Measurements from ENCODE around the gene RTN1.

The RTN1 gene

GRCh38 chr14:59755409-59756135 is 115.0 kb downstream of the RTN1 start:
- H3K27ac ChIP-seq, result no peak overlapping the region
- H3K9me3 ChIP-seq (ENCODE audit: control insufficient read depth, low read length), result no peaks in the 10 kb centered on the region
- no peak overlapping the region for H2AFZ ChIP-seq
- no peak overlapping the region for H3K9ac ChIP-seq
- H3K4me3 ChIP-seq (ENCODE audit: low read depth, low read length), result no peak overlapping the region
- TF ChIP-seq, protein P1, sequence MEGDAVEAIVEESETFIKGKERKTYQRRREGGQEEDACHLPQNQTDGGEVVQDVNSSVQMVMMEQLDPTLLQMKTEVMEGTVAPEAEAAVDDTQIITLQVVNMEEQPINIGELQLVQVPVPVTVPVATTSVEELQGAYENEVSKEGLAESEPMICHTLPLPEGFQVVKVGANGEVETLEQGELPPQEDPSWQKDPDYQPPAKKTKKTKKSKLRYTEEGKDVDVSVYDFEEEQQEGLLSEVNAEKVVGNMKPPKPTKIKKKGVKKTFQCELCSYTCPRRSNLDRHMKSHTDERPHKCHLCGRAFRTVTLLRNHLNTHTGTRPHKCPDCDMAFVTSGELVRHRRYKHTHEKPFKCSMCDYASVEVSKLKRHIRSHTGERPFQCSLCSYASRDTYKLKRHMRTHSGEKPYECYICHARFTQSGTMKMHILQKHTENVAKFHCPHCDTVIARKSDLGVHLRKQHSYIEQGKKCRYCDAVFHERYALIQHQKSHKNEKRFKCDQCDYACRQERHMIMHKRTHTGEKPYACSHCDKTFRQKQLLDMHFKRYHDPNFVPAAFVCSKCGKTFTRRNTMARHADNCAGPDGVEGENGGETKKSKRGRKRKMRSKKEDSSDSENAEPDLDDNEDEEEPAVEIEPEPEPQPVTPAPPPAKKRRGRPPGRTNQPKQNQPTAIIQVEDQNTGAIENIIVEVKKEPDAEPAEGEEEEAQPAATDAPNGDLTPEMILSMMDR (IDR thresholded peaks at IDR 0.05), result no peak
- no peak overlapping the region for H3K4me2 ChIP-seq (ENCODE audit: low read length)
- H3K79me2 ChIP-seq, result no peaks in the 10 kb centered on the region
- H3K36me3 ChIP-seq (ENCODE audit: control insufficient read depth, insufficient read depth, low read length), result no peaks in the 10 kb centered on the region
- H3K4me1 ChIP-seq, result no peaks in the 10 kb centered on the region
- no peaks in the 10 kb centered on the region for H3K27me3 ChIP-seq (ENCODE audit: control insufficient read depth, insufficient read depth, low read length)

DNA sequence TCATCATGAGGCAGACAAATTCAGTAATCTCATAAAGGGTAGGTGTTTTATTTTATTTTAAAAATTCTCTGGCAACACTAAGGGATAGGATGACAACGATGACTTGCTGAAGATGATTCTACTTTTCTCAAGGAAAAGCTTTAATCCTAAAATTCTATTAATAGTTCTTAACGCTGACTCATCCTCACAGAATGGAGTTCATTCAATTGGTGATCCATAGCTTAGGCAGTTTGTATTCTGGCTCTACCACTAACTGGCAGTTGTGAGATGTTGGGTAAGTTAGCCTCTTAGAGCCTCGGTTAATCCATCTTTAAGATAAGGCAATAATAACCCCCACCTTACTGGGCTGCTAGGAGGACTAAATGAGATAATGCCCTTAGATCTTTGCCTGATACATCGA is 116.3 kb downstream of the RTN1 start:
- Histone ChIP-seq H3K4me1 (no peaks in the 10 kb centered on the region), H3K9me3 (ENCODE audit: control insufficient read depth, low read length) (no peaks in the 10 kb centered on the region), H3K36me3 (ENCODE audit: control insufficient read depth, insufficient read depth, low read length) (no peaks in the 10 kb centered on the region), H2AFZ (no peak overlapping the region), H3K79me2 (no peaks in the 10 kb centered on the region), H3K4me3 (ENCODE audit: low read depth, low read length) (no peak overlapping the region), H3K27ac (no peak overlapping the region), H3K9ac (no peak overlapping the region), H3K27me3 (ENCODE audit: control insufficient read depth, insufficient read depth, low read length) (no peaks in the 10 kb centered on the region), H3K4me2 (ENCODE audit: low read length) (no peak overlapping the region)
- TF ChIP-seq, protein P1 (IDR thresholded peaks at IDR 0.05), result no peak

DNA sequence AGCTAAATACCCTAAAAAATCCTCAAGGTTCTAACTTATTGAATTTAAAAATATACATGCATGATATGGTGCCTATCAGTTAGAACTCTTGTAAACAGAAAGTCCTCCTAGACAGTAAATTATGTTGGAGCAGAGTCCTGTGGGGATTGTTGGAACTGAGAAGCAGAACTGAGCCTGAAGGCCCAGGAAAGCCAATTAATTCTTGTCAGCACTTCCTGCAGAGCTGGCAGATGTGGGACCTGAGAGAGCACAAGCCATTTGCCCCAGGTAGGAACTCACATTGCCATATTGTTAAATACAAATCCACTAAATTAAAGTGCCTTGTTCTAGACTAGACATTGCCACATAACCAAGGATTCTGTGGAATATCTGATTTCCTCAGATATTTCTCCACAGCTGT is 117.1 kb downstream of the RTN1 start:
- Histone ChIP-seq H3K9ac (no peak overlapping the region), H3K4me3 (ENCODE audit: low read depth, low read length) (no peak overlapping the region), H3K79me2 (no peaks in the 10 kb centered on the region), H3K4me2 (ENCODE audit: low read length) (no peak overlapping the region), H2AFZ (no peak overlapping the region), H3K36me3 (ENCODE audit: control insufficient read depth, insufficient read depth, low read length) (no peaks in the 10 kb centered on the region), H3K9me3 (ENCODE audit: control insufficient read depth, low read length) (no peaks in the 10 kb centered on the region), H3K4me1 (no peaks in the 10 kb centered on the region), H3K27ac (no peak overlapping the region), H3K27me3 (ENCODE audit: control insufficient read depth, insufficient read depth, low read length) (no peaks in the 10 kb centered on the region)
- TF ChIP-seq, protein P1 (IDR thresholded peaks at IDR 0.05), result no peak

DNA sequence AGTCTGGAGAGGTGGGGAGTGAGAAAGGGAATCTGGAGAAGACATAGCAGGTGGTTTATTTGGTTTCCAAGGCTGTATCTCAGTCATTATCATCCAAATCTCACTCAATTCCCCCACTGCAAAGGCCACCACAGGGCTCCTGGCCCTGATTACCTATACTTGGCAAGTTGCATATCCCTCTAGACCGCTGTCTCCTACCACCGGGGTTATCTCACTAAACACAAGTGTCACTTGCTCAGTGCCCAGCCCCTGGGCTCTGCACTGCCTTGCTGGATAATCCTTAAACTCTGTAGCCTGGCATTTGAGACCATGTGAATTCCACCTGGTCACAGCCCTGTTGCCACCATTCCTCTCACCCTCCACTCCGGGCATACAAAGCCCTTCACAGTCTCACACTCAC is 119.0 kb downstream of the RTN1 start:
- Histone ChIP-seq H3K27ac (no peak overlapping the region), H3K27me3 (ENCODE audit: control insufficient read depth, insufficient read depth, low read length) (no peaks in the 10 kb centered on the region), H3K4me2 (ENCODE audit: low read length) (no peak overlapping the region), H3K36me3 (ENCODE audit: control insufficient read depth, insufficient read depth, low read length) (no peaks in the 10 kb centered on the region), H3K9ac (no peak overlapping the region), H2AFZ (no peak overlapping the region), H3K4me1 (no peaks in the 10 kb centered on the region), H3K79me2 (no peaks in the 10 kb centered on the region), H3K9me3 (ENCODE audit: control insufficient read depth, low read length) (no peaks in the 10 kb centered on the region), H3K4me3 (ENCODE audit: low read depth, low read length) (no peak overlapping the region)
- TF ChIP-seq, protein P1 (IDR thresholded peaks at IDR 0.05), result no peak

DNA sequence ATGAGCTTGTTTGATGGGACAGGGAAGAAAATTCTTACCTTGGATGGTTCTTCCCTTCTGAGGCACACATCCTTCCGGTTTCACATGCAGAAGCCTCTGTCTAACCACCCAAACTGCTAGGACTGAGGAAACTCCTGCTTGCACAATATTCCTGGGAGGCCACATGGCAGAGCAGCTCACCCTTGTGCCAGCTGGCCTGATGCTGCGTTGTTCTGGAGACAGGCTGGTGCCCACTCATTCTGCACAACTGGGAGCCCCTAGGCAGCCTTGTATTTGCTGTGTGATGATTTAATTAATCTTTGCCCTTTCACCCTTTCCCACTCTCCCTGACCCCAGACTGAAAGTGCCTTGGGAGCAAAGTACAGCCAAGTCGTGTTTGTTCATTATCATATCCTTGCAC is 130.8 kb downstream of the RTN1 start:
- Histone ChIP-seq H3K4me2 (ENCODE audit: low read length) (no peak overlapping the region), H3K79me2 (peaks cover 3% of the 10 kb centered on the region), H3K36me3 (ENCODE audit: control insufficient read depth, insufficient read depth, low read length) (no peaks in the 10 kb centered on the region), H3K4me1 (no peaks in the 10 kb centered on the region), H2AFZ (no peak overlapping the region), H3K4me3 (ENCODE audit: low read depth, low read length) (no peak overlapping the region), H3K27me3 (ENCODE audit: control insufficient read depth, insufficient read depth, low read length) (no peaks in the 10 kb centered on the region), H3K9ac (no peak overlapping the region), H3K27ac (no peak overlapping the region), H3K9me3 (ENCODE audit: control insufficient read depth, low read length) (no peaks in the 10 kb centered on the region)
- TF ChIP-seq, protein P1 (IDR thresholded peaks at IDR 0.05), result no peak
